Keratinocyte (primary cell): ENCODE data around the gene MDGA2.

Experiments
- CTCF ChIP-seq, 3 experiments: IDR thresholded peaks in 1 of 3; conservative IDR thresholded peaks in 1 of 3; optimal IDR thresholded peaks in 1 of 3; 2 replicates in 2 of 3; 3 replicates in 1 of 3; pipeline versions ENCODE3 to v1.5.1; 2011; ENCODE audit warnings: low read length in 3 of 3, mild to moderate bottlenecking in 3 of 3, moderate library complexity in 2 of 3, control low read depth in 1 of 3, inconsistent platforms in 1 of 3; ENCODE audit not compliant: insufficient read depth in 2 of 3; ENCODE audit errors: extremely low read depth in 1 of 3
- EZH2 ChIP-seq: IDR thresholded peaks from one replicate; pipeline ENCODE4 v1.6.1; 2012; ENCODE audit warnings: inconsistent platforms, mild to moderate bottlenecking, low read length, moderate library complexity

GRCh38 chr14:47153746-47154145 lies 521.7 kb downstream of the MDGA2 start:
- TF ChIP-seq CTCF (optimal IDR thresholded peaks at IDR 0.05 in 1 of 3, IDR thresholded peaks at IDR 0.05 in 1 of 3, conservative IDR thresholded peaks at IDR 0.05 in 1 of 3; ENCODE audit: extremely low read depth in 1 of 3, insufficient read depth in 2 of 3, low read length in 3 of 3) (no peak), EZH2 (no peak)
